Stimulated activated CD8-positive, alpha-beta memory T cell treated with anti-CD3 and anti-CD28 coated beads, Interleukin-15, amount 100 ng/mL, for 1 hour (primary cell): Measurements from ENCODE around the gene PSMB7.

Source experiments
- DNase-seq: peaks from one replicate; pipeline ENCODE4 v3.0.0-alpha.2; 2020; ENCODE audit warnings: low read depth

Gene PSMB7

DNA sequence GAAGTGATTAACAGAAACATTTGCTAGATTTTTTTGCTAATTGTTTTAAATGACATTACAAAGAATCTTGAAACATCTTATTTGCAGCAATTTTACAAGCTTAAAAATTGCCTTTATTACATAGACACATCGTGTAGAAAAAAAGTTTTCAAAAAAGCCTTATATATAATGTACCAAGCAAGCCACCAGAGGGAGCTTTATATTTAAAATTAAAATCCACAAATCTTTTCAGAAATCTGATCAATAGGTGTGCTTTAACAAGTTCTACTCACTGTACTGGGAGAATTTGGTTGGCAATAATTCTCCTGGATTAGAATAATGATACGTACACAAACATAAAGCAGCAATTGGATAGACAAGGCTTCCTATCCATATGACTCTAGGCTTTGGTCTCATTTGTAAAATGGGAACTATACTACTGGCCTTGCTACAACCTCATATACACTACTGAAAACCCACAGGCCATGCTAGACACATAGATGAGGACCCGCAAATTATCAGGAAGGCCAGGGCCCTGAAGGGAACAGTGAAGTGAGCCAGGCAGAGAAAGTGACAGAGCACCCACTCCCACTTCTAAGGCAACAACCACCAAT is 4.8 kb downstream of the PSMB7 start:
- DNase-seq: no peak

- no peak for DNase-seq
Measured at GRCh38 chr9:124409410-124409809, 5.8 kb downstream of the PSMB7 start.

GRCh38 chr9:124403246-124403645 is 12.0 kb downstream of the PSMB7 start:
- DNase-seq: no peak

DNA sequence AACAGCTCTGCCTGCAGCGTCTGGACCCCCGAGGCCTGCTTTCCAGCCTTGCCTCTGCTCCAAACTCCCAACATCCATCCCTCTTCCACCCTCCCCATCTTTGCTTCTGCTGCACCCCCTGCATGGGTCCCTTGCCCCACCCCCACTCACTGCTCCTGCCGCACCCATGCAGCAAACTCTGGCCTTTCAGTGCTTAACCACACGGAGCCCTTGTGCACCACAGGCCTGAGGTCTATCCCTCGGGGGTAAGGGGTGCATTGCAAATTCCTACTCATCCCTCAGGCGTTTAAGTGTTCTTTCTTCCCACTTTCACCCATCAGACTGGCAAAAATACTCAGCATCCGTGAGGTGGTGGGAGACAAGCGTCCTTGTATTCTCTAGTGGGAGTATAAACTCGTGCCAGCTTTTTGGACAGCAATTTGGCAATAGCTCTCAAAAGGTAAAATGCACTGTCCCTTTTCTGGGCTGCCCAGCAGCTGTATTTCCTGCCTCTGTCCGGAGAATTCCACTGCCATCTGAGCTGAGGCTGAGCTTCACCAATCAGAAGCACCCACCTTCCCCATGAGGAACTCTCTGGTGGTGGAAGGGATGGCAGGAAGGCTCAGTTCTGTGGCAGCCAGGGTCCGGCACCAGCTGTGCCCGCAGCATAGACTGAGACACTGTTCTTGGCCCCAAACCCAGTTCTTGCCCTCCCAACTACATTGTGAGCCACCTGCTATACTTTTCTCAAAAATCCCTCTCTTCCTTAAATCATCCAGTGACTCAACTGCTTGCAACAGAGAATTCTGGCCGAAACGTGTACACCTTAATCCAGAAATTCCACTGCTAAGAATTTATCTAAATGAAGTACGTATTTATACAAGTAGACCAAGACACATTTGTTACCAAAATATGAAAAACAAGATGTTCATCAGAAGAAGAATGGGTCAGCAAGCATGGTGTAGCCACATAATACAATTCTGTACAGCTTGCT is 15.0 kb downstream of the PSMB7 start:
- no peak for DNase-seq

DNA sequence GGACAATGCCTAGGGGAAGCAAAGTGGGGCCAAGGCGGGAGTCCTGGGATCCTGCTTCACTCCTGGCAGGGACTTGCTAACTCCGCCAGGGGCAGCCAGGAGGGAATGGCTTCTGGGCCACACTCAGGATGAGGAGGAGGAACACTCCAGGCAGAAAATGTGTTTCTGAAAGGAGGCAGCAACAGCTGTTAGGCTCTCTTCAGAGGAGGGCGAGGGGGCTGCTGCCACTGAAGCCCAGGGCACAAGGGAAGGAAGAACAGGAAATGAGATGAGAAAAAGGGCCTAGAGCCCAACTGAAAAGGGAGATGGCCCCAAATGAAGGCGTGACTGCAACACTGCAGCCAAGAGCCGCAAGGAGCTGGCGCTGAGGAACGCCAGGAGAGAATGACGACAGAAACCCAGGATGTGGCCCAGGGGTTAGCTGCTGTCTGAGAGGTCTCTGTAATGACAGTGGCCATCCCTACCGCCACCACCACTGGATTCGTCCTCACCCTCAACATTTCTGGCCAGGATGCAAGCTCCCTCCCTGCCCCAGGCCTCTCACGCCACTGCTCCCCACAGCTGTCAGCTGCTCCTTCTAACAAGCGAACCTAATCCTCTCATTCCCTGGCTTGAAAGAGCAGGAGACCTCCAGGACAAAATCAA is 15.8 kb downstream of the PSMB7 start:
- DNase-seq: no peak

- DNase-seq: no peak
Measured at GRCh38 chr9:124398191-124398935, 16.9 kb downstream of the PSMB7 start.

DNA sequence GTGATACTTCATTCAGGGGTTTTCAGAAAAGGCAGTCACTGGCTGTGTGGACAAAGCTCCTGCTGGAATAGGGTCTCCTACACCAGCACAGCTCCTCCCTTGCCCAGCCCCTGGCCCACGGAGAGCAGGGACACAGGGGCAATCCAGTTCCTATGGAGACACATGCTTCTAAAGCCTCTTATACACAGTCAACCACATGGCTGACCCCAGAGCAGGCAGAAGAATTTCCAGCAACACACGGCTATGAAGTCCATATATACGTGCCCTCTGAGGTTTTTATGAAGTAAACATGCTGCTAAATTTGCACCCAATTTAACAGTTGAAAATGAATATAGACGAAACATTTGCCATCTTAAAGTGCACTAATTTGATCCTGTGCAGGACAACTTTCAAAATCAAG is 19.4 kb downstream of the PSMB7 start:
- DNase-seq: no peak

DNA sequence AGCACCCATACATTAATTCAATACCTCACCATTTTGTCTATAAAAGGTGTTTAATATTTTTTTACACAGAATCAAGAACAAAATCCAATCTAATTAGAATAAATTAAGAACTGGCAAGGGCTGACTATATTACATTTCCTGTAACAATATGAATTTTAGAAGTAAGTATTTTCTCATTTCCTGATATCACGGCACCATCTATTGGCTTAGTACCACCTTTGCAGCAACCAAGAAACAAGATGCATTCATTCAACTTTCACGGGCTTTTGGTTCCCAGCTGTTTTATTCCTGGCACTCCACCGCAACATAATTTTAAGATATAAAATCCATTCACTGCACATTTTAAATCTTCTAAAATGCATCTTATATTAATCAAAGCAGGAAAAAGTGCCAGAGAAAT is 20.6 kb downstream of the PSMB7 start:
- DNase-seq: no peak

DNA sequence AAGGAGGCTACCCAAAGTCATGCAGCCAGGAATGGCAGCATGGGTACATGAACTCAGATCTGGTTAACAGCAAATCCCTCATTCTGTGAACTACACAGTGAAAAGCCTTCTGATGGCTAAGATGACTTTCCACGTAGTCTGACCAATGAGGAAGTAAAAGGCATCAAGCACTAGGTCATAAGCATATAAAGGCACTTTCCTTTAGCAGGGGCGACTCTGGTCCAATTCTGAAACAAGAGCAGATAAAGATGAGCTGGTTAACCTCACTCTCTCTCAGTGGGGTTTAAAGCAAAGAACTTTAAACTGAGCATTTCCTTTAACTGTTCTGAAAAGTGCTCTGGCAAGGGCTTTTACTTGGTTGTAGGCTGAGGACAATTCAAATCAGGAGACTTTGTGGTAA is 21.1 kb downstream of the PSMB7 start:
- no peak for DNase-seq

DNA sequence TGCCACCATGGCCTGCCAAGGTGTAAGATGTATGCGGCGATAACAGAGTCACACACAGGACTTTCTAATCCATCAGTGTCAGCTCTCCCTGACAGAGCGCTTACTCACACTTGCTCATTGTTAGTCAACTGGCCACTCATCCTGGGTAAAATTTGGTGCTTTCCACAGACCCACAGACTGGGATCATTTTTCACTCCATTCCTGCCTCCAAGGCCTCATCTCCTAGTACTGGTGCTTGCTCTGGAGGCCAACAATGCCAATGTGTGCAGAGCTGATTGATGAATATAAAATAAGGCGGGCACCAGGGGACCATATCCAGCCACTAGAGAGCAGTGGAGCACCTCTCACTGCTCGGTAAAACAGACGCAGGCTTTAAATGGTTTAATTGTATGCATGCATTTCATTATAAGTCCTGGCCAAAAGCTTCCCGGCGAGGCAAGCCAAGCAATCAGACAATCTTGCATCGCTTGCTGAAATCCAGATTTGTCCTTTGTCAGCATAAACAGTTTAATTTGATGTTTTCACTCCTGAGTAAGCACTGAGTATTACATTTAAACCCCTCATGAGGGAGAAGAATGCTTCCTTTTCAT is 22.3 kb downstream of the PSMB7 start:
- DNase-seq: no peak

GRCh38 chr9:124392254-124392870 is 22.9 kb downstream of the PSMB7 start:
- no peak for DNase-seq

GRCh38 chr9:124390794-124391658 is 24.2 kb downstream of the PSMB7 start:
- DNase-seq: no peak

- no peak for DNase-seq
Measured at GRCh38 chr9:124389146-124389939, 25.9 kb downstream of the PSMB7 start.

GRCh38 chr9:124388275-124389048 is 26.8 kb downstream of the PSMB7 start:
- DNase-seq: no peak

DNA sequence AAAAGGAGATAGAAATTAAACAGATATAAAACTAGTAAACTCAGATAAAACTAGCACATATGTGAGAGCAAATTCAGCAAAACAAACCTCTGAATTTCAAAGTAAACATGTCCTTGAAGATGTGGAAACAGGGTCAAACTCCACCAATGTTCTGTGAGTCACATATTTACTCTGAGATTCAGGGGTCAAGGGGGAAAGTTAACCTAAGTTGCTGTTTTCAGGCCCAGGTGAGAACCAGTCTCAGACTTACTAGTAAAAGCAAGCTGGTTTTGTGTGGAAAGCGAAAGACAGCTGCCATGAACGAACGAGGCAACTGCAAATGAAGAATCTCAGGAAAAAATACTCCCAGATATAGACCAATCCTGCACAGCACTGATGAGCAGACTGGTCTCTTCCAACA is 29.0 kb downstream of the PSMB7 start:
- no peak for DNase-seq

GRCh38 chr9:124385623-124386022 is 29.6 kb downstream of the PSMB7 start:
- DNase-seq: no peak

DNA sequence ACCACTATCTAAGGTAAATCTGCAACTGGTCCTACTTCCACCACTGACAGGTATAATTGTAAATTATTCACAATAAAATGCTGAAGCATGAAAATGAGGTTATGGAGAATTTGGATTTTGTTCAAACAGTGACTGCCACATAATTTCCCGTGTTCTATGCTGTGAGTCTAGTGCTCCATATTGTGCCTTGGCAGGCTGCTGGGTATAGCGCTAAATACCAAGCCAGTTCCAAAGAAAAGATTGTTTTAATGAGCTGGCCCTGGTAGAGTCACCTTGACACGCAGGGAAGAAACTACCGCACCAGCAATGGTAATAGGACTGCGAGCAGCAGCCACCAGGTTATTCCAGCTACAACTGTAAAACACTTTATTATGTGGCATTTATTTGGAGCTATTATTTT is 30.4 kb downstream of the PSMB7 start:
- no peak for DNase-seq

GRCh38 chr9:124384210-124384609 is 31.0 kb downstream of the PSMB7 start:
- no peak for DNase-seq
